ENCODE data around the gene RAPGEF4. TPM values are rescaled to one million over a fixed set of nuclear protein-coding genes. Genes with fewer than 3 reads are reported as not detected.

Gene RAPGEF4
- total RNA-seq, 4 donors from 2014 or later: 1.4 to 5.5 (median 1.8) TPM

DNA sequence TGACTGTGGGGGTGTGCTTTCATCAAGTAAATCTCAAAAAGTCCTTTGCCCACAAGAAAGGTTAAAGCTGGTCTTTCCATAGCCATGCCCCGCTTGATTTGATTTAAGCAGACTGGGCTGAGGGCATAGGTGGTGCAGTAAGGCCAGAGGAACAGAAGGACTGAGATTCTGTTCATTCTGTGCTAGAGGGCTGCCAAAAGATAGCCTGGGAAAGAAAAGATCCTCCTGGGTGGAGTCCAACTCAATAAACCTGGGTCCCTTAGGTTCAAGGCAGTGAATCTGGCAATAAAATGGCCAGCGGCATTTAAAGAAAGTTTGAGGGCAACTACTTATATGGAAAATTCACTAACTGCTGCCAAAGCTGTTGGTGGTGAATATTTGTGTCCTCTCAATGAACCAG is 280.8 kb downstream of the RAPGEF4 start:
- Histone ChIP-seq H3K27me3 (no peaks in the 10 kb centered on the region), H3K36me3 (no peaks in the 10 kb centered on the region), H3K4me1 (no peaks in the 10 kb centered on the region), H3K9me3 (no peaks in the 10 kb centered on the region), H3K27ac (no peak overlapping the region), H3K4me3 (no peak overlapping the region)
- ATAC-seq (no peak), DNase-seq (no peak)
- TF ChIP-seq POLR2A (IDR thresholded peaks at IDR 0.05): no peak
- TF ChIP-seq, protein P1, sequence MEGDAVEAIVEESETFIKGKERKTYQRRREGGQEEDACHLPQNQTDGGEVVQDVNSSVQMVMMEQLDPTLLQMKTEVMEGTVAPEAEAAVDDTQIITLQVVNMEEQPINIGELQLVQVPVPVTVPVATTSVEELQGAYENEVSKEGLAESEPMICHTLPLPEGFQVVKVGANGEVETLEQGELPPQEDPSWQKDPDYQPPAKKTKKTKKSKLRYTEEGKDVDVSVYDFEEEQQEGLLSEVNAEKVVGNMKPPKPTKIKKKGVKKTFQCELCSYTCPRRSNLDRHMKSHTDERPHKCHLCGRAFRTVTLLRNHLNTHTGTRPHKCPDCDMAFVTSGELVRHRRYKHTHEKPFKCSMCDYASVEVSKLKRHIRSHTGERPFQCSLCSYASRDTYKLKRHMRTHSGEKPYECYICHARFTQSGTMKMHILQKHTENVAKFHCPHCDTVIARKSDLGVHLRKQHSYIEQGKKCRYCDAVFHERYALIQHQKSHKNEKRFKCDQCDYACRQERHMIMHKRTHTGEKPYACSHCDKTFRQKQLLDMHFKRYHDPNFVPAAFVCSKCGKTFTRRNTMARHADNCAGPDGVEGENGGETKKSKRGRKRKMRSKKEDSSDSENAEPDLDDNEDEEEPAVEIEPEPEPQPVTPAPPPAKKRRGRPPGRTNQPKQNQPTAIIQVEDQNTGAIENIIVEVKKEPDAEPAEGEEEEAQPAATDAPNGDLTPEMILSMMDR (IDR thresholded peaks at IDR 0.05 in 4 of 5, conservative IDR thresholded peaks at IDR 0.05 in 1 of 5): no peak
- in situ Hi-C loops (cut with MboI; ENCODE audit: low sequenced_read_pairs in 4 of 4): no loop called here
- intact Hi-C loops (cut with DNase I; ENCODE audit: low total_unique reads): no loop called here

DNA sequence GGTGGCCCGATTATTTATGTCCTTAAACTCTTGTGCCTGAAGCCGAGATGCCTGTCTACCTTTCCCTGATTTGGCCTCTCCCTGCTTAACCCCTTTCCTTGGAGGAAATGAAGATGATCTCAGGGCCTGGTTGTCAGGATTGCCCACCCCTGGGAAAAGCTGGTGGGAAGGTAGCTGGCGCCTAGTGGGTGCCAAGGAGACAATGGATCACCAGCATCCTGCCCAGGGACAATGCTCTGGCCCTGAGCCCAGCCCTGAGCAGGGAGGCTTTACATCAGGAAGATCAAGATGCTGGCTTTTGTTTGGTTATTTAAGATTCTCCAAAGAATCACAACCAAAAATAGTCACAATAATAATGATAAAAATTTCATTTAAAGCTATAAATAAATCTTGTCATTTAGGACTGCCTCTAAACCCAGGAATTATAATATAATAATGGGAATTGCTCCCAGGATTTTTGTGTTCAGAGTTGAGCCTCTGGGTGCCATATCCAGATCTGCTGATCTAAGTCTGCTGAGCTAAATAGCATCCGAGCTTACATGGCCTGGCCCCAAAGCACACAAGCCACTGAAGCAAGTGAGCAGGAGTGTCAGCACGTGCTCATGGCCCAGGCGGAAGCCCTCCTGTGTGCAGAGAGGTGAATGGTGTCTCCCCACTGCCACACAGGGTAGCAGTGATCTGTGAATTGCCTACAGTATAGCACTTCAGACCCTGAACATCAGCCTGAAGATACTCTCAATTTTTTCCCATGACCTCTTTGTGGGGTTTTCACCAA is 282.2 kb downstream of the RAPGEF4 start:
- in situ Hi-C loops (cut with MboI; ENCODE audit: low sequenced_read_pairs in 4 of 4): no loop called here
- no peak overlapping the region for H3K27ac ChIP-seq
- intact Hi-C loops (cut with DNase I; ENCODE audit: low total_unique reads): no loop called here
- H3K4me3 ChIP-seq: no peak overlapping the region
- ATAC-seq: no peak
- TF ChIP-seq, protein P1 (IDR thresholded peaks at IDR 0.05 in 4 of 5, conservative IDR thresholded peaks at IDR 0.05 in 1 of 5): no peak
- no peak for TF ChIP-seq POLR2A (IDR thresholded peaks at IDR 0.05)
- H3K9me3 ChIP-seq: no peaks in the 10 kb centered on the region
- H3K36me3 ChIP-seq: no peaks in the 10 kb centered on the region
- H3K4me1 ChIP-seq: no peaks in the 10 kb centered on the region
- no peaks in the 10 kb centered on the region for H3K27me3 ChIP-seq
- no peak for DNase-seq

DNA sequence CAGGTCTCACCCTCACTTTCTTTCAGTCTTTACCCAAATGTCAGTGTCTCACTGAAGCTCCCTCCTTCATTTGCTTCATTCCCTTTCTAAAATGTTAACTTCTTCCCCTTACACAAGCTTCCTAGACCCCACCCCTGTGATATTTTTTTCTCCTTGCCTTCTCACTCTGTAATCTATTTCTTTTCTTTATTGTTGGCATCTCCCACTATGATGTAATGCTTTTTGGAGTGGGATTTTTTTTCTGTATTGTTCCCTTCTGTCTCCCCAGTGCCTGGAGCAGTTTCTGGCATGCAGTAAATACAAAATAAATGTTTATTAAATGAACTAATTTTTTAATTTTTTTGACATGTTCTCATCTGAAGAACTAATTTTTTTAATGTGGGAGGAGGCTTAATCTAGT is 284.1 kb downstream of the RAPGEF4 start:
- H3K27ac ChIP-seq: no peak overlapping the region
- in situ Hi-C loops (cut with MboI; ENCODE audit: low sequenced_read_pairs in 4 of 4) (loop anchor here in 1 of 4 donors (10.0 kb wide), 1 partner anchor 195 kb away; no protein-coding TSS in a partner anchor), intact Hi-C loops (cut with DNase I; ENCODE audit: low total_unique reads) (no loop called here)
- no peaks in the 10 kb centered on the region for H3K27me3 ChIP-seq
- H3K36me3 ChIP-seq: no peaks in the 10 kb centered on the region
- DNase-seq (no peak), ATAC-seq (no peak)
- no peaks in the 10 kb centered on the region for H3K4me1 ChIP-seq
- no peak for TF ChIP-seq POLR2A (IDR thresholded peaks at IDR 0.05)
- TF ChIP-seq, protein P1 (IDR thresholded peaks at IDR 0.05 in 4 of 5, conservative IDR thresholded peaks at IDR 0.05 in 1 of 5): no peak
- no peaks in the 10 kb centered on the region for H3K9me3 ChIP-seq
- no peak overlapping the region for H3K4me3 ChIP-seq

DNA sequence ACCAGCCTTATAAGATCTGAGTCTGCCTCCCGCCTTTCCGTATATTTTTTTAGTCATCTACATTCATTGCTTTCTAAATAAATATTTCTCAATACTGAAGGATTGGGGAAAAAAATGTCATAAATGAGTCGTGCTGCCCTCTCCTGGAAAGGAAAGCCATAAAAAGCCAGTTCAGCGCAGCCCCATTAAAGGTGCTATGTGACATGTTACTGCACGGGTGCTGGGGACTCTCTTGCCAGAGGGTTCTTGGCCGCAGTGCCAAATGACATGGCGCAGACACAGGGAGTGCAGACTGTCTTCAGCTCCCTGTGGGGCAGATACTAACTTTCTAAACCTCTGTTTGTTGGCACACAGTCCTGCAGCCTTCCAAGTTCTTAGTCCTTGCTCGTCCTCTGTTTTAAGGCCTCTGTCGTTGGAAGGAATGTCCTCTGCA is 286.3 kb downstream of the RAPGEF4 start:
- intact Hi-C loops (cut with DNase I; ENCODE audit: low total_unique reads) (loop anchor here (1.0 to 2.0 kb wide), 2 partner anchors 42 to 45 kb away; no protein-coding TSS in a partner anchor), in situ Hi-C loops (cut with MboI; ENCODE audit: low sequenced_read_pairs in 4 of 4) (loop anchor here in 1 of 4 donors (10.0 kb wide), 1 partner anchor 193 kb away; no protein-coding TSS in a partner anchor)
- Histone ChIP-seq H3K4me1 (peaks cover 7% of the 10 kb centered on the region in 2 donors), H3K9me3 (no peaks in the 10 kb centered on the region), H3K4me3 (no peak overlapping the region), H3K36me3 (no peaks in the 10 kb centered on the region), H3K27ac (no peak overlapping the region), H3K27me3 (no peaks in the 10 kb centered on the region)
- ATAC-seq (peak in 1 of 2 donors; percentile 43), DNase-seq (no peak)
- TF ChIP-seq, protein P1 (IDR thresholded peaks at IDR 0.05 in 4 of 5, conservative IDR thresholded peaks at IDR 0.05 in 1 of 5): peak in 4 of 5 experiments; percentile 16 to 45 (median 36)
- no peak for TF ChIP-seq POLR2A (IDR thresholded peaks at IDR 0.05)
